HepG2 (cell line): ENCODE measurements around the gene RAP1GAP2. TPM values are rescaled to one million over a fixed set of nuclear protein-coding genes. Genes with fewer than 3 reads are reported as not detected.

ENCODE experiments used
- ATAC-seq: fragments of 200-7000 bp; cut with Tn5 transposase; 3 replicates; pipeline ENCODE4 v1.9.1; 2020; ENCODE audit warnings: mild to moderate bottlenecking, moderate library complexity
- BruUV-seq: library from RNA; stranded (reverse); fragments of 400-500 nt; replicated peaks from 2 replicates; lab custom pipeline; 2021; lab: Mats Ljungman, UMichigan
- CTCF ChIA-PET: fragments of 300-600 bp; formaldehyde crosslinking; extraction: SDS; loops from one replicate; lab custom pipeline; 2021; ENCODE audit warnings: low total read pairs, inconsistent platforms, low intra/inter-chr PET ratio; lab: Yijun Ruan, JAX
- POLR2A ChIA-PET: fragments of 350-600 bp; sonication (Branson Sonifier 250); formaldehyde crosslinking; loops from one replicate; lab custom pipeline; 2020; ENCODE audit warnings: antibody characterized with exemption, inconsistent platforms; lab: Yijun Ruan, JAX
- DNase-seq: peaks from one replicate; pipeline ENCODE4 v3.0.0-alpha.2; 2015; ENCODE audit warnings: low spot score
- FAIRE-seq: peaks from 3 replicates; lab custom pipeline; 2011; peaks lifted over from hg19 to GRCh38; lab: Jason Lieb, UNC
- H2AFZ ChIP-seq: one replicate; pipeline ENCODE4 v1.6.1; 2011; ENCODE audit warnings: low read length, inconsistent platforms
- H3K27ac ChIP-seq: fragments of 300-600 bp; 3 replicates; pipeline ENCODE4 v1.8.0; 2011; ENCODE audit warnings: mixed run types, mild to moderate bottlenecking, mixed read lengths, low read length, inconsistent platforms; ENCODE audit not compliant: insufficient read depth; ENCODE audit errors: extremely low read length
- H3K27me3 ChIP-seq, 2 experiments: fragments of 200-600 bp in 1 of 2; 2 replicates in 1 of 2; 3 replicates in 1 of 2; pipeline versions ENCODE4 v1.6.0 to v1.8.0; 2011; ENCODE audit warnings: low read length in 2 of 2, mild to moderate bottlenecking in 2 of 2, moderate library complexity in 2 of 2, inconsistent platforms in 1 of 2; ENCODE audit not compliant: insufficient read depth in 2 of 2, control insufficient read depth in 1 of 2
- H3K36me3 ChIP-seq, 2 experiments: fragments of 200-600 bp in 1 of 2; replicated peaks in 1 of 2; 2 replicates in 1 of 2; 3 replicates in 1 of 2; pipeline versions ENCODE4 v1.5.1 to v1.8.0; 2011; ENCODE audit warnings: low read length in 2 of 2, inconsistent platforms in 1 of 2; ENCODE audit not compliant: insufficient read depth in 2 of 2, control insufficient read depth in 1 of 2
- H3K4me1 ChIP-seq: 2 replicates; pipeline ENCODE4 v1.5.1; 2012; ENCODE audit warnings: low read length, inconsistent platforms; ENCODE audit not compliant: insufficient read depth
- H3K4me2 ChIP-seq: 2 replicates; pipeline ENCODE4 v1.6.0; 2011; ENCODE audit warnings: low read depth, low read length, inconsistent platforms
- H3K4me3 ChIP-seq, 3 experiments: fragments of 200-600 bp in 1 of 3; sonication (generic), shearing (Covaris generic) in 1 of 3; replicated peaks in 1 of 3; 2 replicates each; pipeline ENCODE4 v1.5.1; 2011 to 2016; ENCODE audit warnings: low read length in 3 of 3, inconsistent platforms in 2 of 3, low read depth in 2 of 3, mild to moderate bottlenecking in 2 of 3, control low read depth in 1 of 3, mixed read lengths in 1 of 3; ENCODE audit not compliant: insufficient read depth in 1 of 3
- H3K79me2 ChIP-seq: one replicate; pipeline ENCODE4 v1.6.1; 2011; ENCODE audit warnings: low read length, inconsistent platforms; ENCODE audit not compliant: insufficient read depth
- H3K9ac ChIP-seq: 2 replicates; pipeline ENCODE4 v1.6.0; 2011; ENCODE audit warnings: mild to moderate bottlenecking, low read depth, low read length, inconsistent platforms; ENCODE audit not compliant: insufficient read depth
- H3K9me3 ChIP-seq: 2 replicates; pipeline ENCODE4 v1.5.1; 2012; ENCODE audit warnings: mild to moderate bottlenecking, low read length
- H4K20me1 ChIP-seq: 2 replicates; pipeline ENCODE4 v1.6.0; 2011; ENCODE audit warnings: inconsistent platforms, mild to moderate bottlenecking, low read length, moderate library complexity; ENCODE audit not compliant: insufficient read depth
- BORCS8-MEF2B ChIP-seq: sonication (generic); formaldehyde crosslinking; IDR thresholded peaks from 2 replicates; pipeline ENCODE4 v1.8.0; 2022; ENCODE audit warnings: mild to moderate bottlenecking, missing genetic modification reagents
- BRD4 ChIP-seq: sonication (generic); formaldehyde crosslinking; IDR thresholded peaks from 2 replicates; pipeline ENCODE4 v1.4.0; 2020; ENCODE audit warnings: missing genetic modification reagents
- NFIB ChIP-seq: sonication (generic); formaldehyde crosslinking; IDR thresholded peaks from 2 replicates; pipeline ENCODE4 v1.9.0; 2021; ENCODE audit warnings: missing genetic modification reagents, mild to moderate bottlenecking, borderline replicate concordance
- SETDB1 ChIP-seq: sonication (generic); formaldehyde crosslinking; IDR thresholded peaks from 2 replicates; pipeline ENCODE4 v1.5.1; 2020; ENCODE audit warnings: missing genetic modification reagents, mild to moderate bottlenecking, borderline replicate concordance
- ZBTB14 ChIP-seq: sonication (generic); formaldehyde crosslinking; IDR thresholded peaks from 2 replicates; pipeline ENCODE4 v1.4.0; 2020; ENCODE audit warnings: missing genetic modification reagents
- ZKSCAN1 ChIP-seq: fragments of 150-350 bp; IDR thresholded peaks from 2 replicates; pipeline ENCODE4 v1.6.1; 2014; ENCODE audit warnings: low read length
- ZNF143 ChIP-seq: sonication (generic); formaldehyde crosslinking; IDR thresholded peaks from 2 replicates; pipeline ENCODE4 v1.4.0; 2020; ENCODE audit warnings: missing genetic modification reagents
- ZNF891 ChIP-seq: sonication (generic); formaldehyde crosslinking; IDR thresholded peaks from 2 replicates; pipeline ENCODE4 v1.5.0; 2020; ENCODE audit warnings: mild to moderate bottlenecking, missing genetic modification reagents
- WGBS: methylation state at CpG from one replicate; pipeline ENCODE4 v1.1.6; 2017; ENCODE audit warnings: low lambda C conversion rate; 5-methylcytosine and 5-hydroxymethylcytosine counted together
- in situ Hi-C: cut with HindIII; loops from 2 replicates; pipeline ENCODE4 v1.10.0; 2017; ENCODE audit warnings: low pct_unique_long_range_greater_than_20kb; ENCODE audit not compliant: extremely low pct_ligation_motif_present
- intact Hi-C: fragments of 100-400 bp; cut with micrococcal nuclease; formaldehyde crosslinking; loops from one replicate; pipeline ENCODE4 v1.10.0; 2022; ENCODE audit not compliant: unreplicated experiment
- polyA plus RNA-seq, 8 experiments: library from polyadenylated mRNA; depleted of rRNA in 3 of 8; stranded (reverse) in 7 of 8; unstranded in 1 of 8; fragments of >200 nt; fragmentation: Illumina TruSeq in 4 of 8; extraction: Trizol in 4 of 8; gene quantifications; 2 replicates each; pipeline versions ENCODE4 v1.2.1 to v1.2.3, GENCODE V29; 2011 to 2016; ENCODE audit warnings: low read depth in 4 of 8, missing spikeins in 1 of 8, mixed read lengths in 1 of 8; ENCODE audit not compliant: insufficient read depth in 1 of 8
- total RNA-seq, 5 experiments: library from RNA; depleted of rRNA; stranded (reverse); fragments of >200 nt; fragmentation: Illumina TruSeq; extraction: Trizol; gene quantifications; 2 replicates each; pipeline ENCODE4 v1.2.3, GENCODE V29; 2016; ENCODE audit warnings: low read depth in 1 of 5
- TF ChIP-seq, protein P1 (sequence below): sonication (generic); formaldehyde crosslinking; IDR thresholded peaks from 2 replicates; pipeline ENCODE4 v1.8.0; 2022; ENCODE audit warnings: missing genetic modification reagents, mild to moderate bottlenecking, inconsistent platforms, borderline replicate concordance
- TF ChIP-seq, protein P2 (sequence below): sonication (generic); formaldehyde crosslinking; IDR thresholded peaks from 2 replicates; pipeline ENCODE4 v1.9.0; 2021; ENCODE audit warnings: missing genetic modification reagents, borderline replicate concordance

RAP1GAP2 gene
- total and polyA plus RNA-seq, 2 of the 13 experiments (the other 11 are each of a cell fraction or from before 2014, with no cell fraction given), result 10.9 to 12.0 TPM

GRCh38 chr17:2926019-2926650 is 129.9 kb downstream of the RAP1GAP2 start:
- Histone ChIP-seq H2AFZ (no peak overlapping the region), H3K79me2 (no peaks in the 10 kb centered on the region), H3K4me1 (peaks cover 4% of the 10 kb centered on the region), H3K9ac (no peak overlapping the region), H4K20me1 (no peaks in the 10 kb centered on the region), H3K9me3 (no peaks in the 10 kb centered on the region), H3K4me2 (no peak overlapping the region), H3K36me3 (no peaks in the 10 kb centered on the region), H3K4me3 (no peak overlapping the region), H3K27ac (no peak overlapping the region), H3K27me3 (no peaks in the 10 kb centered on the region)
- ATAC-seq (no peak), FAIRE-seq (no peak), DNase-seq (no peak)
- ChIA-PET CTCF (no interaction called here), POLR2A (no interaction called here)
- in situ Hi-C loops, result loop anchor here (5.0 kb wide), 1 partner anchor 74 kb away; no protein-coding TSS in a partner anchor
- intact Hi-C loops, result no loop called here
- 79% methylated on average over 12 of the region's 14 CpGs for WGBS
- no TSS peak for BruUV-seq
- no peak for TF ChIP-seq BRD4 (CRISPR knock-in tag)
- no peak for TF ChIP-seq SETDB1
- TF ChIP-seq ZNF891 (CRISPR knock-in tag), result no peak
- no peak for TF ChIP-seq ZNF143 (CRISPR knock-in tag)
- TF ChIP-seq, protein P1, sequence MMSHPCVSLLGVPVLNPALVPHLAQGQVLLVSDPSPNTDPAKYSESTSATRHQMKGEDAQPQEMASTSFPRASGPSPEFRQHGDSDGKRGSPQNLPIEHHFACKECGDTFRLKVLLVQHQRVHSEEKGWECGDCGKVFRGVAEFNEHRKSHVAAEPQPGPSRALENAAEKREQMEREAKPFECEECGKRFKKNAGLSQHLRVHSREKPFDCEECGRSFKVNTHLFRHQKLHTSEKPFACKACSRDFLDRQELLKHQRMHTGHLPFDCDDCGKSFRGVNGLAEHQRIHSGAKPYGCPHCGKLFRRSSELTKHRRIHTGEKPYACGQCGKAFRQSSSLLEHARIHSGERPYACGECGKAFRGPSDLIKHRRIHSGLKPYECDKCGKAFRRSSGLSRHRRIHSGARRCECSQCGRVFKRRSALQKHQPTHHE (CRISPR knock-in tag), result no peak
- TF ChIP-seq BORCS8-MEF2B, result no peak
- TF ChIP-seq NFIB (CRISPR knock-in tag), result no peak
- TF ChIP-seq ZBTB14 (CRISPR knock-in tag), result no peak
- no peak for TF ChIP-seq ZKSCAN1
- TF ChIP-seq, protein P2, sequence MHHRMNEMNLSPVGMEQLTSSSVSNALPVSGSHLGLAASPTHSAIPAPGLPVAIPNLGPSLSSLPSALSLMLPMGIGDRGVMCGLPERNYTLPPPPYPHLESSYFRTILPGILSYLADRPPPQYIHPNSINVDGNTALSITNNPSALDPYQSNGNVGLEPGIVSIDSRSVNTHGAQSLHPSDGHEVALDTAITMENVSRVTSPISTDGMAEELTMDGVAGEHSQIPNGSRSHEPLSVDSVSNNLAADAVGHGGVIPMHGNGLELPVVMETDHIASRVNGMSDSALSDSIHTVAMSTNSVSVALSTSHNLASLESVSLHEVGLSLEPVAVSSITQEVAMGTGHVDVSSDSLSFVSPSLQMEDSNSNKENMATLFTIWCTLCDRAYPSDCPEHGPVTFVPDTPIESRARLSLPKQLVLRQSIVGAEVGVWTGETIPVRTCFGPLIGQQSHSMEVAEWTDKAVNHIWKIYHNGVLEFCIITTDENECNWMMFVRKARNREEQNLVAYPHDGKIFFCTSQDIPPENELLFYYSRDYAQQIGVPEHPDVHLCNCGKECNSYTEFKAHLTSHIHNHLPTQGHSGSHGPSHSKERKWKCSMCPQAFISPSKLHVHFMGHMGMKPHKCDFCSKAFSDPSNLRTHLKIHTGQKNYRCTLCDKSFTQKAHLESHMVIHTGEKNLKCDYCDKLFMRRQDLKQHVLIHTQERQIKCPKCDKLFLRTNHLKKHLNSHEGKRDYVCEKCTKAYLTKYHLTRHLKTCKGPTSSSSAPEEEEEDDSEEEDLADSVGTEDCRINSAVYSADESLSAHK (CRISPR knock-in tag), result no peak
